Neuronal stem cell (in vitro differentiated cells): Measurements from ENCODE around the gene SMG9.

Experiments
- DNase-seq: peaks from one replicate; pipeline ENCODE4 v3.0.0-alpha.2; 2013; ENCODE audit warnings: low spot score
- H2AFZ ChIP-seq: one replicate; pipeline ENCODE4 v1.6.1; 2013; ENCODE audit warnings: mild to moderate bottlenecking, low read length, inconsistent platforms
- H2AK5ac ChIP-seq: 2 replicates; pipeline ENCODE4 v1.6.1; 2013; ENCODE audit warnings: low read depth, mild to moderate bottlenecking, inconsistent platforms, low read length, moderate library complexity, mixed read lengths
- H2BK120ac ChIP-seq: 2 replicates; pipeline ENCODE4 v1.6.1; 2013; ENCODE audit warnings: low read depth, mild to moderate bottlenecking, inconsistent platforms, low read length, moderate library complexity, mixed read lengths
- H2BK12ac ChIP-seq: one replicate; pipeline ENCODE4 v1.6.1; 2013; ENCODE audit warnings: low read length, inconsistent platforms
- H2BK15ac ChIP-seq: 2 replicates; pipeline ENCODE4 v1.6.1; 2013; ENCODE audit warnings: mild to moderate bottlenecking, low read length, inconsistent platforms, mixed read lengths
- H2BK5ac ChIP-seq: one replicate; pipeline ENCODE4 v1.6.1; 2013; ENCODE audit warnings: inconsistent platforms, mild to moderate bottlenecking, low read length, moderate library complexity
- H3K14ac ChIP-seq: one replicate; pipeline ENCODE4 v1.6.1; 2013; ENCODE audit warnings: low read length, inconsistent platforms
- H3K18ac ChIP-seq: 2 replicates; pipeline ENCODE4 v1.6.1; 2013; ENCODE audit warnings: low read length, inconsistent platforms
- H3K23ac ChIP-seq: 2 replicates; pipeline ENCODE4 v1.6.1; 2013; ENCODE audit warnings: low read depth, mild to moderate bottlenecking, mixed read lengths, low read length, inconsistent platforms; ENCODE audit not compliant: poor library complexity
- H3K27ac ChIP-seq: replicated peaks from 3 replicates; pipeline ENCODE4 v1.5.1; 2013; ENCODE audit warnings: low read length, inconsistent platforms
- H3K27me3 ChIP-seq, 3 experiments: 2 replicates each; pipeline ENCODE4 v1.6.1; 2013; ENCODE audit warnings: low read length in 3 of 3, mild to moderate bottlenecking in 2 of 3, inconsistent platforms in 1 of 3, low read depth in 1 of 3, mixed read lengths in 1 of 3, moderate library complexity in 1 of 3; ENCODE audit not compliant: control insufficient read depth in 3 of 3, insufficient read depth in 3 of 3
- H3K36me3 ChIP-seq, 2 donors: replicated peaks in 1 of 2; 2 replicates each; pipeline ENCODE4 v1.6.1; 2013; ENCODE audit warnings: low read length in 2 of 2; ENCODE audit not compliant: control insufficient read depth in 2 of 2, insufficient read depth in 2 of 2
- H3K4ac ChIP-seq: 2 replicates; pipeline ENCODE4 v1.6.1; 2013; ENCODE audit warnings: inconsistent platforms, mild to moderate bottlenecking, low read length, moderate library complexity
- H3K4me1 ChIP-seq, 2 donors: 1 replicate in 1 of 2; 2 replicates in 1 of 2; pipeline ENCODE4 v1.6.1; 2013; ENCODE audit warnings: low read length in 2 of 2, low read depth in 1 of 2; ENCODE audit not compliant: control insufficient read depth in 2 of 2, insufficient read depth in 1 of 2
- H3K4me2 ChIP-seq: one replicate; pipeline ENCODE4 v1.6.1; 2013; ENCODE audit warnings: mild to moderate bottlenecking, low read length, inconsistent platforms; ENCODE audit not compliant: insufficient read depth, poor library complexity, severe bottlenecking
- H3K4me3 ChIP-seq, 2 donors: 2 replicates each; pipeline ENCODE4 v1.5.1; 2013; ENCODE audit warnings: low read length in 2 of 2, mild to moderate bottlenecking in 2 of 2, inconsistent platforms in 1 of 2, moderate library complexity in 1 of 2
- H3K79me1 ChIP-seq: one replicate; pipeline ENCODE4 v1.6.1; 2013; ENCODE audit warnings: low read depth, mild to moderate bottlenecking, inconsistent platforms, low read length, moderate library complexity
- H3K9ac ChIP-seq: one replicate; pipeline ENCODE4 v1.6.1; 2013; ENCODE audit warnings: mild to moderate bottlenecking, low read depth, low read length, inconsistent platforms; ENCODE audit not compliant: poor library complexity
- H3K9me3 ChIP-seq, 2 donors: replicated peaks in 1 of 2; 2 replicates each; pipeline versions ENCODE3 to v1.6.1; 2013; ENCODE audit warnings: low read length in 2 of 2, mild to moderate bottlenecking in 2 of 2, inconsistent platforms in 1 of 2, low read depth in 1 of 2, mixed read lengths in 1 of 2, moderate library complexity in 1 of 2; ENCODE audit not compliant: control insufficient read depth in 2 of 2, insufficient read depth in 1 of 2
- H4K8ac ChIP-seq: one replicate; pipeline ENCODE4 v1.6.1; 2013; ENCODE audit warnings: low read depth, mild to moderate bottlenecking, inconsistent platforms, low read length, moderate library complexity
- H4K91ac ChIP-seq: one replicate; pipeline ENCODE4 v1.6.1; 2013; ENCODE audit warnings: low read length, low read depth, mild to moderate bottlenecking, inconsistent platforms; ENCODE audit not compliant: poor library complexity
- WGBS, 2 donors: extraction: QIAGEN DNeasy Blood & Tissue Kit; methylation state at CpG; one replicate each; pipeline ENCODE4 v1.1.7; 2013; ENCODE audit warnings: missing lambda C conversion rate in 2 of 2, mixed read lengths in 1 of 2; ENCODE audit not compliant: insufficient read length in 2 of 2, insufficient replicate concordance in 1 of 2; ENCODE audit errors: extremely low coverage in 2 of 2; 5-methylcytosine and 5-hydroxymethylcytosine counted together

The SMG9 gene

GRCh38 chr19:43719918-43720317 is 34.8 kb downstream of the SMG9 start:
- Histone ChIP-seq H3K4me3 (no peak overlapping the region), H2AK5ac (no peak overlapping the region), H3K18ac (peak overlapping the region; percentile 48), H2BK12ac (no peak overlapping the region), H3K4ac (no peak overlapping the region), H4K91ac (no peak overlapping the region), H2BK120ac (peak overlapping the region; percentile 81), H3K27ac (no peak overlapping the region), H3K23ac (no peak overlapping the region), H3K4me2 (peak overlapping the region; percentile 11), H3K4me1 (peaks cover 0 to 8% of the 10 kb centered on the region in 2 donors), H2BK15ac (no peak overlapping the region), H3K27me3 (no peaks in the 10 kb centered on the region), H3K14ac (peak overlapping the region; percentile 94), H3K79me1 (no peaks in the 10 kb centered on the region), H3K9me3 (no peaks in the 10 kb centered on the region), H2AFZ (no peak overlapping the region), H3K36me3 (no peaks in the 10 kb centered on the region), H4K8ac (peak overlapping the region; percentile 43), H2BK5ac (no peak overlapping the region), H3K9ac (no peak overlapping the region)
- no CpG with 5 or more reads among the region's 5 CpGs for WGBS, 2 donors
- DNase-seq, result no peak

- DNase-seq, result no peak
- Histone ChIP-seq H3K4ac (peak overlapping the region; percentile 93), H3K14ac (peak overlapping the region; percentile 59), H3K23ac (peak overlapping the region; percentile 80), H3K18ac (peak overlapping the region; percentile 44), H3K4me3 (no peak overlapping the region), H3K9me3 (no peaks in the 10 kb centered on the region), H3K4me2 (peak overlapping the region; percentile 11), H3K36me3 (no peaks in the 10 kb centered on the region), H3K27me3 (no peaks in the 10 kb centered on the region), H2BK120ac (peak overlapping the region; percentile 81), H2BK5ac (peak overlapping the region; percentile 24), H2AFZ (no peak overlapping the region), H3K27ac (no peak overlapping the region), H2BK15ac (peak overlapping the region; percentile 85), H4K8ac (peak overlapping the region; percentile 82), H2BK12ac (peak overlapping the region; percentile 84), H4K91ac (peak overlapping the region; percentile 85), H3K79me1 (no peaks in the 10 kb centered on the region), H2AK5ac (peak overlapping the region; percentile 96), H3K4me1 (peaks cover 0 to 8% of the 10 kb centered on the region in 2 donors), H3K9ac (peak overlapping the region; percentile 44)
- WGBS, 2 donors, result no CpG with 5 or more reads among the region's 37 CpGs
Observed at GRCh38 chr19:43719378-43719868, 35.3 kb downstream of the SMG9 start.

- H3K14ac ChIP-seq, result peak overlapping the region; percentile 59
- H3K79me1 ChIP-seq, result no peaks in the 10 kb centered on the region
- peak overlapping the region; percentile 80 for H3K23ac ChIP-seq
- no peak overlapping the region for H3K4me2 ChIP-seq
- H2BK5ac ChIP-seq, result peak overlapping the region; percentile 24
- no peak overlapping the region for H3K4me3 ChIP-seq
- peak overlapping the region; percentile 93 for H3K4ac ChIP-seq
- H3K9me3 ChIP-seq, result no peaks in the 10 kb centered on the region
- DNase-seq, result no peak
- peak overlapping the region; percentile 85 for H2BK15ac ChIP-seq
- H3K27ac ChIP-seq, result no peak overlapping the region
- H3K36me3 ChIP-seq, result no peaks in the 10 kb centered on the region
- H2BK12ac ChIP-seq, result peak overlapping the region; percentile 84
- peak overlapping the region; percentile 85 for H4K91ac ChIP-seq
- H3K4me1 ChIP-seq, result peaks cover 0 to 8% of the 10 kb centered on the region in 2 donors
- peak overlapping the region; percentile 81 for H2BK120ac ChIP-seq
- no peaks in the 10 kb centered on the region for H3K27me3 ChIP-seq
- no peak overlapping the region for H2AFZ ChIP-seq
- peak overlapping the region; percentile 96 for H2AK5ac ChIP-seq
- peak overlapping the region; percentile 80 for H3K18ac ChIP-seq
- H3K9ac ChIP-seq, result peak overlapping the region; percentile 44
- WGBS, 2 donors, result no CpG with 5 or more reads among the region's 60 CpGs
- peak overlapping the region; percentile 82 for H4K8ac ChIP-seq
Observed at GRCh38 chr19:43718627-43719377, 36.0 kb downstream of the SMG9 start.

- H3K9ac ChIP-seq, result no peak within 1 kb of the TSS
- H2AFZ ChIP-seq, result no peak within 1 kb of the TSS
- WGBS, 2 donors, result no CpG with 5 or more reads among the region's 4 CpGs
- H3K9me3 ChIP-seq, result no peaks in the 10 kb centered on the region
- no peak within 1 kb of the TSS for H3K4ac ChIP-seq
- H3K27ac ChIP-seq, result no peak within 1 kb of the TSS
- peaks cover 0 to 8% of the 10 kb centered on the region in 2 donors for H3K4me1 ChIP-seq
- H2AK5ac ChIP-seq, result peak within 1 kb of the TSS; percentile 83
- H3K79me1 ChIP-seq, result no peaks in the 10 kb centered on the region
- H3K4me2 ChIP-seq, result no peak within 1 kb of the TSS
- H3K27me3 ChIP-seq, result no peaks in the 10 kb centered on the region
- H2BK12ac ChIP-seq, result peak within 1 kb of the TSS; percentile 58
- H3K23ac ChIP-seq, result no peak within 1 kb of the TSS
- no peaks in the 10 kb centered on the region for H3K36me3 ChIP-seq
- no peak within 1 kb of the TSS for H3K4me3 ChIP-seq
- no peak within 1 kb of the TSS for H2BK5ac ChIP-seq
- H3K14ac ChIP-seq, result no peak within 1 kb of the TSS
- H4K8ac ChIP-seq, result no peak within 1 kb of the TSS
- H3K18ac ChIP-seq, result peak within 1 kb of the TSS; percentile 48
- no peak for DNase-seq
- no peak within 1 kb of the TSS for H2BK120ac ChIP-seq
- no peak within 1 kb of the TSS for H4K91ac ChIP-seq
- peak within 1 kb of the TSS; percentile 58 for H2BK15ac ChIP-seq
Observed at GRCh38 chr19:43715776-43716175, 39.0 kb downstream of the SMG9 start, which contains the start of gene IRGC. Gene IRGC (plus strand): TSS chr19:43716076. CDS start chr19:43718559, 2,483 bp downstream.
